Breast epithelium (tissue), 4 donors: ENCODE data around the gene EN2. TPM values are rescaled to one million over a fixed set of nuclear protein-coding genes. Genes with fewer than 3 reads are reported as not detected.

Source experiments
- DNase-seq, 2 donors: peaks; one replicate each; pipeline ENCODE4 v3.0.0-alpha.2; 2019; ENCODE audit warnings: low spot score in 2 of 2
- H3K27ac ChIP-seq, 2 donors: fragments of 200-600 bp; sonication (generic) in 1 of 2; one replicate each; pipeline ENCODE4 v1.5.1; 2016 to 2019; ENCODE audit warnings: mild to moderate bottlenecking in 1 of 2
- H3K27me3 ChIP-seq, 2 donors: fragments of 200-600 bp; sonication (generic) in 1 of 2; one replicate each; pipeline versions ENCODE4 v1.5.1 to v1.6.0; 2017 to 2019; ENCODE audit warnings: control low read depth in 1 of 2, mild to moderate bottlenecking in 1 of 2
- H3K36me3 ChIP-seq: fragments of 200-600 bp; one replicate; pipeline ENCODE4 v1.5.1; 2019
- H3K4me1 ChIP-seq, 2 donors: fragments of 200-600 bp; sonication (generic); one replicate each; pipeline ENCODE4 v1.5.1; 2016 to 2019; ENCODE audit warnings: control low read depth in 1 of 2
- H3K4me3 ChIP-seq, 3 donors: fragments of 200-600 bp; sonication (generic); 1 replicate in 2 of 3; 2 replicates in 1 of 3; pipeline ENCODE4 v1.5.1; 2016 to 2019; ENCODE audit warnings: mild to moderate bottlenecking in 3 of 3, moderate library complexity in 2 of 3
- H3K9me3 ChIP-seq, 2 donors: fragments of 200-600 bp; sonication (generic) in 1 of 2; one replicate each; pipeline ENCODE4 v1.5.1; 2016 to 2019; ENCODE audit warnings: control low read depth in 1 of 2
- CTCF ChIP-seq, 3 donors: fragments of 450-650 bp; IDR thresholded peaks; one replicate each; pipeline ENCODE4 v1.5.1; 2016 to 2017; ENCODE audit warnings: antibody characterized with exemption in 3 of 3, mild to moderate bottlenecking in 3 of 3, moderate library complexity in 3 of 3
- POLR2A ChIP-seq: fragments of 450-650 bp; IDR thresholded peaks from one replicate; pipeline ENCODE4 v1.6.1; 2016; ENCODE audit warnings: antibody characterized with exemption, mild to moderate bottlenecking, moderate library complexity
- POLR2AphosphoS5 ChIP-seq, 3 donors: sonication (generic); formaldehyde crosslinking; IDR thresholded peaks; one replicate each; pipeline ENCODE4 v1.6.1; 2017; ENCODE audit warnings: antibody characterized with exemption in 3 of 3
- intact Hi-C: fragments of 100-400 bp; cut with DNase I; formaldehyde crosslinking; loops from one replicate; pipeline ENCODE4 v1.15.1; 2023; ENCODE audit warnings: low total_unique reads
- total RNA-seq, 3 donors: library from RNA; depleted of rRNA; stranded (reverse); fragments of >200 nt; gene quantifications; one replicate each; pipeline ENCODE4 v1.1.0, GENCODE V29; 2016

EN2 gene
- total RNA-seq, 3 donors from 2014 or later, result 0.32 to 0.33 TPM; not detected in 1

- Histone ChIP-seq H3K27me3 (peaks cover 19 to 98% of the 10 kb centered on the region in 2 donors), H3K9me3 (no peaks in the 10 kb centered on the region), H3K27ac (no peak overlapping the region), H3K4me1 (peaks cover 4 to 11% of the 10 kb centered on the region in 2 donors), H3K4me3 (no peak overlapping the region), H3K36me3 (no peaks in the 10 kb centered on the region)
- TF ChIP-seq CTCF (IDR thresholded peaks at IDR 0.05) (no peak), POLR2AphosphoS5 (IDR thresholded peaks at IDR 0.05) (no peak), POLR2A (no peak)
- intact Hi-C loops, result no loop called here
- DNase-seq, result no peak
These were observed 6.1 kb upstream of the EN2 start for GRCh38 chr7:155451840-155452239.

- peaks cover 19 to 95% of the 10 kb centered on the region in 2 donors for H3K27me3 ChIP-seq
- DNase-seq, result no peak
- no peak for TF ChIP-seq POLR2A
- no peak for TF ChIP-seq CTCF (IDR thresholded peaks at IDR 0.05)
- TF ChIP-seq POLR2AphosphoS5 (IDR thresholded peaks at IDR 0.05), result no peak
- no peak overlapping the region for H3K27ac ChIP-seq
- H3K4me1 ChIP-seq, result peaks cover 4 to 11% of the 10 kb centered on the region in 2 donors
- intact Hi-C loops, result no loop called here
- no peaks in the 10 kb centered on the region for H3K36me3 ChIP-seq
- H3K9me3 ChIP-seq, result no peaks in the 10 kb centered on the region
- H3K4me3 ChIP-seq, result no peak overlapping the region
These were observed 5.2 kb upstream of the EN2 start for GRCh38 chr7:155452505-155453295.

GRCh38 chr7:155453296-155454182, 4.4 kb upstream of the EN2 start:
- intact Hi-C loops, result no loop called here
- DNase-seq, result no peak
- no peaks in the 10 kb centered on the region for H3K36me3 ChIP-seq
- H3K27ac ChIP-seq, result no peak overlapping the region
- peaks cover 25 to 94% of the 10 kb centered on the region in 2 donors for H3K27me3 ChIP-seq
- H3K4me3 ChIP-seq, result peak overlapping the region in 1 of 3 donors; percentile 43
- H3K4me1 ChIP-seq, result peaks cover 9 to 11% of the 10 kb centered on the region in 2 donors
- TF ChIP-seq POLR2AphosphoS5 (IDR thresholded peaks at IDR 0.05) (no peak), POLR2A (no peak), CTCF (IDR thresholded peaks at IDR 0.05) (no peak)
- no peaks in the 10 kb centered on the region for H3K9me3 ChIP-seq

- intact Hi-C loops, result no loop called here
- Histone ChIP-seq H3K27ac (no peak overlapping the region), H3K9me3 (no peaks in the 10 kb centered on the region), H3K36me3 (no peaks in the 10 kb centered on the region), H3K4me1 (peaks cover 11 to 14% of the 10 kb centered on the region in 2 donors), H3K4me3 (peak overlapping the region in 1 of 3 donors; percentile 43), H3K27me3 (peaks cover 28 to 94% of the 10 kb centered on the region in 2 donors)
- DNase-seq, result no peak
- TF ChIP-seq POLR2AphosphoS5 (IDR thresholded peaks at IDR 0.05), result no peak
- no peak for TF ChIP-seq POLR2A
- no peak for TF ChIP-seq CTCF (IDR thresholded peaks at IDR 0.05)
These were observed 3.5 kb upstream of the EN2 start for GRCh38 chr7:155454183-155455112.
